A172 (cell line): Measurements from ENCODE around the gene ALOX15B. TPM values are rescaled to one million over a fixed set of nuclear protein-coding genes. Genes with fewer than 3 reads are reported as not detected.
A peak's percentile ranks its signal among the peaks of the same experiment; 100 is the strongest.
"Not testable (repeated sequence)": the region's sequence is repeated elsewhere in the genome, so short reads cannot be mapped to it uniquely, and the experiment has no call there.

Experiments used
- DNase-seq: peaks from one replicate; pipeline ENCODE4 v3.0.0-alpha.2; 2015; ENCODE audit warnings: low spot score
- total RNA-seq: library from RNA; depleted of rRNA; stranded (reverse); fragments of >200 nt; shearing (Covaris generic); gene quantifications from 2 replicates; pipeline ENCODE4 v1.2.3, GENCODE V29; 2014

ALOX15B gene
- total RNA-seq, 1 experiment from 2014 or later, result not detected

- DNase-seq, result no peak
These were observed 23.6 kb downstream of the ALOX15B start for GRCh38 chr17:8062435-8062806.

- DNase-seq, result peak; percentile 28
These were observed 24.1 kb downstream of the ALOX15B start for GRCh38 chr17:8062807-8063483.

DNA sequence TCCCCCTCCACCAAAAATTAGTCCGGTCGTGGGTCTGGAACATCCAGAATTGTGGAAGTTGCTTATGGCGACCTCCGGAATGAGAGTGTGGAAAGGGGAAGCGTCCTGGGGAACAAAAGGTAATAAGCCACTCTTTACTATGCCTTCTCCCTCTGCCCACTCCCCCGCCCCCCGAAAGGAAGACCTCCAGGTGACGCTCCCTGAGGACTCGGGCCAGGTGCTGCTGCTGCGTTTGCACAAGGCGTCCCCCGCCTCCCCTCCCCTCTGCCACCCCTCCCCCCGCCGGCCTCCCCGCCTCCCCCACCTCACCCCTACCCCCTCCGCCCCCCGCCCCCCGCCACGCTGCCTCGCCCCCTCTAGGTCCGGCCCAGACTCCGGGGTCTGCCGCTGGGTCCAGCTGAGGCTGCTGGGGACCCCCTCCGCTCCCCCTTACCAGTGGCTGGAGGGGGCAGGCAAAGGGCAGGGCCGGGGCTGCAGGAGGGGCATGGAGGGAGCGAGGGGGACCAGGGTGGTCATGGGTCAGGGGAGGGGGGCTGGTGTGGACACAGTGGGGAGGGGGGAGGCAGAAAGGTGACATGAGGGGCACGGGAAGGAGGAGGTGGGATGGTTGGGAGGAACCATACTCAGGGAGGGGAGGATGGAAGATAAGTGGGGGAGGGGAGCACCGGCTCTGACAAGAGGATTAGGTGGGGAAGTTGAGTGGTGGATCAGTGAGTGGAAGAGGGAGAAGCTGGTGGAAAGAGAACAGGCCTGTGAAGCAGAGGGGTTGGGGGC lies 25.1 kb downstream of the ALOX15B start:
- DNase-seq, result no peak

- no peak for DNase-seq
These were observed 25.7 kb downstream of the ALOX15B start for GRCh38 chr17:8064561-8065019.

DNA sequence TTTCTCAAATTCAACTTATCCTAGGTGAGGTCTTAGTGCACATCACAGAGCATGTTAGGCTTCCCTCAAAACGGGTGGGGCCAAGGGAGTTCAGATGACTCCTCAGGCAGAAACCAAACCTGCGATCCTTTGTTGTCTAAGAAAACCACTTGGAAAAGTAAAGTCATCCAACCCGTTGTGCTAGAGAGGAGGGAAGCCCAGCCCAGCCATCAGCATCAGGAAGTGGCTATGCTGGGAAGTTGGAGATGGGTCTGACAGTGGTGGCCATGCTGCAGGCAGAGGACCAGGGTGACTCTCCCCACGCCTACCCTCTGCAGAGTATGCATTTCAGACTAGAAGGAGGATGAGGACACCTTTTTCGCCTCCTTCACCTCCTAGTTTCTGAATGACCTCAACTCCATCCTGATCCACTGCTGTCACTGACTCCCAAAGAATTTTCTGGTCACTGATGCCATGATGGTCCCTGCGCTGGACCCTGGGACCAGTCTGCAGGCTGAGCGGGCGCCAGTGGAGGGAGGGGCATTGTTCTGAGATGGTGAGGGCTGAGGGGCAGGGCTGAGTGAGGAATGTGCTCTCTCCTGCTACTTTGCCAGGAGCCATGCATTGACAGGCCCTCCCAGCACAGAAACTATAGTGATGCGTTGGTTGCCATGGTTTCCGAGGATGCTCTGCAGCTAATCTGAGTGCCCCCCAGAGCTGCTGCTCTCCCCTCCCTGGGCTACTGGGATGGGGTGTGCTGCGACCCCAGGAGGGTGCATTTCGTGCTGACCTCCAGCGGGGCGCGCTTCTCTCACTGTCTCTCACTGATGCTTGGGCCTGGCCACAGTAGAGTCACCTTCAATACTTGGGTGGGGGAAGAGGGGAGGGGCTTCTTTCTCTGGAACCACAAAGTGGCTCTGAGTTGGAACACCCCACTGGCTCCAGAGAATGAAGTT lies 28.2 kb downstream of the ALOX15B start:
- no peak for DNase-seq

- DNase-seq, result no peak
These were observed 28.9 kb downstream of the ALOX15B start for GRCh38 chr17:8067806-8068205.

DNA sequence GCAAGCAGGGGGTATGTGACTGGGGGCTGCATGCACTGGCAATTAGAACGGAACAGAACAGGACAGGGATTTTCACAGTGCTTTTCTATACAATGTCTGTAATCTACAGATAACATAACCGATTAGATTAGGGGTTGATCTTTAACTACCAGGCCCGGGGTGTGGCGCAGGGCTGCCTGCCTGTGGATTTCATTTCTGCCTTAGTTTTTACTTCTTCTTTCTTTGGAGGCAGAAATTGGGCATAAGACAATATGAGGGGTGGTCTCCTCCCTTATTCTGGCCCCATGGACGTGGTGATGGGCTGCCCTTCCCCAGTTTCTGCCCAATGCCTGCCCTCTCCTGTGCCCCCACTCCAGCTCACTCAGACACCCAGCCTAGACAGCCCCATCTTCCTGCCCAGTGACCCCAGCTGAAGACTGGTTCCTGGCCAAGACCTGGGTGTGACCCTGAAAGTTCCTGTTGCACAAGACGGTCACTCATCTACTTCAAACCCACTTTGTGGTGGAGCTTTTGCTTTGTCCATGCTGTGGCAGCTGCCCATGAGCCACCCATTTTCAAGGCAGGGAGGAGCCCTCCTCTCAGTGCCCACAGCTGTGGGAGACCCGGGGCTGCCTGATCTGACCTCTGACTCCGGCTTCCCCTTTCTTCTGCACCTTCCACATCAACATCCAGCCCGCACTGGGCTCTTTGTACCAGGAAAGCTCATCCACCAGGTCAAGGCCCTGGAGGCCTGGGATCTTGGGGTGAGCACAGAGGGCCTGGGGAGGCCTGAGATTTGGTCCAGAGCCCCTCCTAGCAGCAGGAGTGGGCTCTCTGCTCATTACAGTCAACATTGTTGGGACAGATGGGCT lies 30.1 kb downstream of the ALOX15B start:
- DNase-seq, result no peak

- DNase-seq, result no peak
These were observed 30.7 kb downstream of the ALOX15B start for GRCh38 chr17:8069587-8069860.

GRCh38 chr17:8071496-8071895 lies 32.6 kb downstream of the ALOX15B start:
- DNase-seq, result no peak

DNA sequence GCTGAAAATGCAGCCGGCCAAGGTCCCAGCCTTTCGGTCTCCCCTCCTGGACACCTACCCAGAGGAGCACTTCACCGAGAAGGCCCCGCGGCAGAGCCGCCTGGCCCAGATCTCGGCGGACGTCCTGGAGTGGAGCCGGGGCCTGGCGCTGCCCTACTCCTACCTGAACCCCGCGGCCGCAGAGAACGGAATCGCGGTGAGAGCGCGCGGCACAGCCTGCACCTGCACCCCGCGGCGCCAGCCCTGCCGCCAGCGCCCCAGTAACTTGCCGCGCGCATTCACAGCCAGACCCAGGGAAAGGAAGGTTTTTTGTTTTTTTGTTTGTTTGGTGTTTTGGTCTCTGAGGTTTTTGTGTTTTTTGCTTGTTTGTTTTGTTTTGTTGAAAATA lies 33.5 kb downstream of the ALOX15B start:
- no peak for DNase-seq

GRCh38 chr17:8072729-8073461 lies 34.0 kb downstream of the ALOX15B start:
- DNase-seq, result no peak

GRCh38 chr17:8073627-8074484 lies 35.0 kb downstream of the ALOX15B start:
- DNase-seq, result peak; percentile 64

- DNase-seq, result no peak
These were observed 35.7 kb downstream of the ALOX15B start for GRCh38 chr17:8074554-8074953.

DNA sequence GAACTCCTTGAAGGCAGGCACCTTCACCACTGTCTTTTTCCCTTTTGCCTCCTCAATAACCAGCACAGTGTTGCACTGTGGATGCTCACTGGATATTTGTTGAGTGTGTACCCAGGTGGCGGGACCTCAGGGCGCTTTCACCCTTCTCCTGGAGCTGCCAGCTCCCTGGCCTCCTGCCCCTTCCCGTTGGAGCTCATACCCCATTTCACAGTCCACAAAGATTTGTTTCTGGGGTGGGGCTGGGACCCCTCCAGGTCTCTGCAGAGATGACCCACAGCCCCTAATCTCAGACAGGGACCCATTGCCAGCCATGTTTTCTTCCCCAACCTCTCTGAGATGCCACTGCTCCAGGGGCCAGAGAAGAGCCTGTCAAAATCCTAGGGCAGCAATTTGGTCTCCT lies 36.2 kb downstream of the ALOX15B start:
- no peak for DNase-seq

- DNase-seq, result no peak
These were observed 36.9 kb downstream of the ALOX15B start for GRCh38 chr17:8075574-8076342.

DNA sequence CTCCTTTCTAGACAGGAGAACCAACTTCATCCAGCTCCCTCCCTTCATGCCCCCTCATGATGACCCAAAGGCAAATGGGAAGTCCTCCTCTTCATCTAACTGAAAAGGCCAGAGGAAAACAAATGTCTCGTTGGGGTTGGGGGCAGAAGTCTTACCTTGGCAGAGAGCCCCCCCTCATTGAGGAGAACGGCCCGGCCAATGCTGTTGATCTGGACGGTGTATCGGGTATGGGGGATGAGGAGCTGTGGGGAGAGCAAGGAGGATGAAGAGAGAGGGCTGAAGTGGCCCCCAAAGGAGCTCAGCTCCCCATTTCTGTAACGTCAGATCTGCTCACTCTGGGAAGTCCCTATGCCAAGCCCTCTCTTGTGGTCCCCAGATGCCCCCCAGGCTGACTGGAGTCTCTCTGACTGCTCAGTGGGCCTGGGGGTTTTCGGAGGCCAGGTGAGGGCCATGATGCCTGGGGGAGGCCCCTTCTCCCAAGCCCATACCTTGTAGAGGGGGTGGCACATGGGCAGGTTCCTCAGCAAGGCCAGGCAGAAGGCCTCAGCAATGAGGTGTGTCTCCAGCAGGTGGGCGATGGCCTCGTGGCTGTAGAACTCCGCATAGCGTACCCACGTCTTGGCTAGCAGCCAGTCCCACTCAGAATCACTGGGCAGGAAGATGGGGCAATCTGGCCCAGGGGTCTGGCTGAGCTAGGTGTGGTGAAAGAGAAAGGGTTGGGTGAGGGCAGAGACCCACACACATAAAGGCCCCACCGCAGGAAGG lies 37.8 kb downstream of the ALOX15B start:
- DNase-seq, result no peak

DNA sequence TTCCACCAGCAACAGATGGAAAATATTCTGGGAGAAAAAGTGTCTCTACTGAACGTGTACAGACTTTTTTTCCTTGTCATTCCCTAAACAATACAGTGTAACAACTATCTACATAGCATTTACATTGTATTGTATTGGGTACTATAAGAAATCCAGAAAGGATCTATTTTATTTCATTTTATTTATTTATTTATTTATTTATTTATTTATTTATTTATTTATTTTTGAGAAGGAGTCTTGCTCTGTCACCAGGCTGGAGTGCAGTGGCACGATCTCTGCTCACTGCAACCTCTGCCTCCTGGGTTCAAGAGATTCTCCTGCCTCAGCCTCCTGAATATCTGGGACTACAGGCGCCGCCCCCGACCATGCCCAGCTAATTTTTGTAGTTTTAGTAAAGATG lies 39.1 kb downstream of the ALOX15B start:
- DNase-seq, result not testable (repeated sequence)
